Endothelial cell (in vitro differentiated cells): ENCODE measurements around the gene CCDC32. TPM values are rescaled to one million over a fixed set of nuclear protein-coding genes. Genes with fewer than 3 reads are reported as not detected.

ENCODE experiments used
- DNase-seq: peaks from one replicate; pipeline ENCODE4 v3.0.0; 2021; ENCODE audit warnings: low spot score
- H3K27ac Mint-ChIP-seq: one replicate; pipeline ENCODE4 v1.8.0; 2021; ENCODE audit warnings: mixed read lengths, inconsistent platforms; ENCODE audit not compliant: unreplicated experiment
- H3K27me3 Mint-ChIP-seq: one replicate; pipeline ENCODE4 v1.8.0; 2021; ENCODE audit warnings: mild to moderate bottlenecking, moderate library complexity, mixed read lengths, inconsistent platforms; ENCODE audit not compliant: unreplicated experiment
- H3K36me3 Mint-ChIP-seq: one replicate; pipeline ENCODE4 v1.8.0; 2021; ENCODE audit warnings: mild to moderate bottlenecking, low read depth, mixed read lengths, inconsistent platforms; ENCODE audit not compliant: unreplicated experiment
- H3K4me1 Mint-ChIP-seq: one replicate; pipeline ENCODE4 v1.8.0; 2021; ENCODE audit warnings: mild to moderate bottlenecking, mixed read lengths, inconsistent platforms; ENCODE audit not compliant: unreplicated experiment
- H3K4me3 Mint-ChIP-seq: one replicate; pipeline ENCODE4 v1.8.0; 2021; ENCODE audit warnings: mild to moderate bottlenecking, mixed read lengths, inconsistent platforms; ENCODE audit not compliant: unreplicated experiment
- H3K9me3 Mint-ChIP-seq: one replicate; pipeline ENCODE4 v1.8.0; 2021; ENCODE audit warnings: mixed read lengths, inconsistent platforms; ENCODE audit not compliant: unreplicated experiment
- CTCF ChIP-seq: fragments of 200-600 bp; sonication (generic); IDR thresholded peaks from one replicate; pipeline ENCODE4 v1.5.0; 2021; ENCODE audit warnings: antibody characterized with exemption; ENCODE audit not compliant: unreplicated experiment
- total RNA-seq: library from RNA; stranded (reverse); fragmentation: NEBNext Ultra II Directional; extraction: Animal tissue kit (Norgen Biotek cat#: 25700); gene quantifications from one replicate; pipeline ENCODE4 v1.2.1, GENCODE V29; 2021; ENCODE audit not compliant: unreplicated experiment

The CCDC32 gene
- total RNA-seq, 1 donor from 2014 or later: 40.4 TPM

- TF ChIP-seq CTCF: no peak
- Mint-ChIP-seq H3K27ac (no peak overlapping the region), H3K4me3 (no peak overlapping the region), H3K4me1 (peaks cover 10% of the 10 kb centered on the region), H3K36me3 (peaks cover 4% of the 10 kb centered on the region), H3K9me3 (no peaks in the 10 kb centered on the region), H3K27me3 (peaks cover 14% of the 10 kb centered on the region)
- DNase-seq: no peak
Measured at GRCh38 chr15:40598126-40598525, 33.3 kb upstream of the CCDC32 start.

GRCh38 chr15:40597024-40597423, 32.2 kb upstream of the CCDC32 start:
- H3K36me3 Mint-ChIP-seq: peaks cover 4% of the 10 kb centered on the region
- TF ChIP-seq CTCF: no peak
- no peak overlapping the region for H3K27ac Mint-ChIP-seq
- peaks cover 10% of the 10 kb centered on the region for H3K4me1 Mint-ChIP-seq
- H3K9me3 Mint-ChIP-seq: no peaks in the 10 kb centered on the region
- no peak for DNase-seq
- peaks cover 15% of the 10 kb centered on the region for H3K27me3 Mint-ChIP-seq
- no peak overlapping the region for H3K4me3 Mint-ChIP-seq

- Mint-ChIP-seq H3K4me3 (no peak overlapping the region), H3K27ac (no peak overlapping the region), H3K4me1 (peaks cover 17% of the 10 kb centered on the region), H3K36me3 (peaks cover 4% of the 10 kb centered on the region), H3K9me3 (no peaks in the 10 kb centered on the region), H3K27me3 (peaks cover 15% of the 10 kb centered on the region)
- DNase-seq: no peak
- TF ChIP-seq CTCF: no peak
Measured at GRCh38 chr15:40595773-40596172, 30.9 kb upstream of the CCDC32 start.

- H3K9me3 Mint-ChIP-seq: no peaks in the 10 kb centered on the region
- DNase-seq: no peak
- no peak for TF ChIP-seq CTCF
- peak overlapping the region; percentile 97 for H3K4me3 Mint-ChIP-seq
- peaks cover 4% of the 10 kb centered on the region for H3K36me3 Mint-ChIP-seq
- H3K4me1 Mint-ChIP-seq: peaks cover 23% of the 10 kb centered on the region
- peaks cover 17% of the 10 kb centered on the region for H3K27me3 Mint-ChIP-seq
- H3K27ac Mint-ChIP-seq: peak overlapping the region; percentile 99
Measured at GRCh38 chr15:40595219-40595618, 30.4 kb upstream of the CCDC32 start.

- Mint-ChIP-seq H3K4me1 (peaks cover 25% of the 10 kb centered on the region), H3K9me3 (no peaks in the 10 kb centered on the region), H3K27me3 (peaks cover 19% of the 10 kb centered on the region), H3K27ac (peak overlapping the region; percentile 99), H3K36me3 (peaks cover 4% of the 10 kb centered on the region), H3K4me3 (peak overlapping the region; percentile 97)
- no peak for TF ChIP-seq CTCF
- peak; percentile 65 for DNase-seq
Measured at GRCh38 chr15:40594429-40594836, 29.6 kb upstream of the CCDC32 start.
